IPS-18a (cell line): ENCODE measurements around the gene ADAP2.
"Not testable (repeated sequence)": the region's sequence is repeated elsewhere in the genome, so short reads cannot be mapped to it uniquely, and the experiment has no call there.

Experiments used
- H3K27ac ChIP-seq: one replicate; pipeline ENCODE4 v1.5.1; 2013; ENCODE audit warnings: low read length
- H3K27me3 ChIP-seq: one replicate; pipeline ENCODE4 v1.6.1; 2013; ENCODE audit warnings: mild to moderate bottlenecking, low read length; ENCODE audit not compliant: control insufficient read depth, insufficient read depth
- H3K36me3 ChIP-seq: one replicate; pipeline ENCODE4 v1.6.1; 2013; ENCODE audit warnings: low read depth, low read length; ENCODE audit not compliant: control insufficient read depth
- H3K4me1 ChIP-seq: one replicate; pipeline ENCODE4 v1.6.1; 2013; ENCODE audit warnings: low read depth, low read length; ENCODE audit not compliant: control insufficient read depth
- H3K4me3 ChIP-seq: one replicate; pipeline ENCODE4 v1.5.1; 2013; ENCODE audit warnings: low read length
- H3K9ac ChIP-seq: one replicate; pipeline ENCODE4 v1.6.1; 2013; ENCODE audit warnings: mild to moderate bottlenecking, low read length, moderate library complexity
- H3K9me3 ChIP-seq: one replicate; pipeline ENCODE4 v1.6.1; 2013; ENCODE audit warnings: low read depth, low read length; ENCODE audit not compliant: control insufficient read depth

The ADAP2 gene

DNA sequence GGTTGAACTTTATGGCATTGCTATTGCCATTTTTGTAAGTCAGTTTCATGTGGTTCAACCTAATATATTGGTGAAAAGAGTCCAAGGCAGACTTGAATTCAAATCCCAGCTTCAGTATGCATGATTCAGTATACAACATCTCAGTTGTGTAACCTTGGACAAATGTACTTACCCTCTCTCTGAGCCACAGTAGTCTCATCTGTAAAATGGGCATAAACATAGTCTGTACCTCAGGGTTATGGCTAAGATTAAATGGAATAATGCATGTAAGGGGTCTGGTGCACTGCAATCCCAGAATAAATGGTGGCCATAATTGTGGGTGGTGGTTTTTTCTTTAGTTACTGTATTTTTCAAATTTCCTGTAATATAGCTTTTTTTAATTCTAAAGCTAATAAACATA is 4.7 kb upstream of the ADAP2 start:
- Histone ChIP-seq H3K27ac (no peak overlapping the region), H3K4me1 (no peaks in the 10 kb centered on the region)

GRCh38 chr17:30920282-30920681 is 1.5 kb upstream of the ADAP2 start:
- Histone ChIP-seq H3K27me3 (peaks cover 53% of the 10 kb centered on the region), H3K27ac (no peak overlapping the region)

More for the DNA sequence above, 4.7 kb upstream of the ADAP2 start:
- no peaks in the 10 kb centered on the region for H3K9me3 ChIP-seq
- H3K36me3 ChIP-seq = no peaks in the 10 kb centered on the region
- peaks cover 26% of the 10 kb centered on the region for H3K27me3 ChIP-seq
- H3K4me3 ChIP-seq = no peak overlapping the region
- no peak overlapping the region for H3K9ac ChIP-seq

DNA sequence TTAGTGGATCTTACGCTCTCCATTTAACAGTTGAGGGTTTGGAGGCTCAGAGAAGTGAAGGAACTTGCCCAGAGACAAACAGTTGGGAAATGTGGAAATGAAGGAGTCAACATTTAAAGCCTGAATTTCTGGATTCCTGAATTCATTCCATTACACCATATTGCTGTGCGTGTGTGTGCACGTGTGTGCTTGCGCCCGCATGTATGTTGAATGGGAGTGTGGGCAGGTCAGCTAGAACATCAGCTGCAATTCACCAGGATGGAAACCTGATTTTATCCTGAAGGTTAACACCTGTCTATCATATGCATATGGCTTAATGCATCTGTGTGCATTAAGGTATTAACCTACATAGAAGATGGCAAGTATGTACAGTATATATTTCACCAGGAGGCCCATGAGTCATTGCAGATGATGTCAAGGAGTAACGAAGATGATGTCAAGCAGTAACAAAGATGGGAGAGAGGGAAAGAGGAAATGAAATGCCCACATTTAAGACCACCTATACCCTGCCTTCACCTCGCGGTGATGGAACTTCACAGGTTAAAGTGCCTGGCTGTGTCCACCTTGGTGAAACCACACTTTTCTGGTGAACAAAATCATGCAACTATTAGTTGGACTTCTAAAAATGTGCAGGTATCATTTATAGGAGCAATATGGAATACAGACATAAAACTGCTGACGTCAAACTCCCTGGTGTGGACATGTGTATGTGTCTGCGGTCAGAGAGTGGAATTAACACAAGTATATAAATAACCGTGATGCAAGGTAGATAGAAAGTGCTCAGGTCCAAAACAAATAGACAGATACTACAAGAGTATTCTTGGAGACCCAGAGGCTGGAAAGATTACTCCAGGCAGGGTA is 832 bp upstream of the ADAP2 start:
- Histone ChIP-seq H3K27ac (no peak overlapping the region), H3K9ac (no peak overlapping the region), H3K4me1 (no peaks in the 10 kb centered on the region), H3K27me3 (peaks cover 53% of the 10 kb centered on the region), H3K9me3 (no peaks in the 10 kb centered on the region), H3K4me3 (peak overlapping the region; percentile 54), H3K36me3 (no peaks in the 10 kb centered on the region)

More at GRCh38 chr17:30920282-30920681, 1.5 kb upstream of the ADAP2 start:
- no peak overlapping the region for H3K9ac ChIP-seq
- no peaks in the 10 kb centered on the region for H3K36me3 ChIP-seq
- H3K9me3 ChIP-seq = no peaks in the 10 kb centered on the region
- no peak overlapping the region for H3K4me3 ChIP-seq
- no peaks in the 10 kb centered on the region for H3K4me1 ChIP-seq

GRCh38 chr17:30922235-30923030 is 688 bp downstream of the ADAP2 start:
- Histone ChIP-seq H3K9ac (no peak overlapping the region), H3K4me3 (peak overlapping the region; percentile 54), H3K27me3 (peaks cover 53% of the 10 kb centered on the region), H3K9me3 (no peaks in the 10 kb centered on the region), H3K27ac (no peak overlapping the region), H3K4me1 (no peaks in the 10 kb centered on the region), H3K36me3 (no peaks in the 10 kb centered on the region)

- Histone ChIP-seq H3K4me3 (no peak overlapping the region), H3K27ac (no peak overlapping the region), H3K4me1 (no peaks in the 10 kb centered on the region), H3K27me3 (peaks cover 48% of the 10 kb centered on the region), H3K9me3 (no peaks in the 10 kb centered on the region), H3K9ac (no peak overlapping the region), H3K36me3 (no peaks in the 10 kb centered on the region)
These were observed 2.6 kb downstream of the ADAP2 start for GRCh38 chr17:30924341-30924740.

DNA sequence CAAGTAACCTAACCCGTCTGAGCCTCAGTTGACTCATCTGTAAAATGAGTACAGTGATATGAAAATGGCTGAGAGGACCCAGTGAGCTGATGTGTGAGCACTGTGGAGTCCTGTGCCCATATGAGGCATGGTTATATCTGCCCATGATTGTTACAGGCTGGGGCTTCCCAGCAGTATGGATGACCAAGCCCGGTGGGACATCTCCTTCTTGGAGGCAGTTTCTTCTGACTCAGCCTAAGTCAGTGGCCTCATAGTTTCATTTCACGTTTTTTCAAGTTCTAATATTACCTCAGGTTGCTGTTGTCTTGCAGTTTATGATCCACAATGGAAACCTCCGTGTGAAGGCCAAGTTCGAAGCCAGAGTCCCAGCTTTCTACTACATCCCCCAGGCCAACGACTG is 4.8 kb downstream of the ADAP2 start:
- Histone ChIP-seq H3K4me3 (no peak overlapping the region), H3K9me3 (no peaks in the 10 kb centered on the region), H3K27ac (no peak overlapping the region), H3K27me3 (peaks cover 33% of the 10 kb centered on the region), H3K36me3 (no peaks in the 10 kb centered on the region), H3K9ac (no peak overlapping the region), H3K4me1 (no peaks in the 10 kb centered on the region)

GRCh38 chr17:30927756-30928155 is 6.0 kb downstream of the ADAP2 start:
- no peak overlapping the region for H3K27ac ChIP-seq
- no peaks in the 10 kb centered on the region for H3K36me3 ChIP-seq
- no peak overlapping the region for H3K4me3 ChIP-seq
- no peaks in the 10 kb centered on the region for H3K9me3 ChIP-seq
- H3K4me1 ChIP-seq = no peaks in the 10 kb centered on the region
- peaks cover 21% of the 10 kb centered on the region for H3K27me3 ChIP-seq
- H3K9ac ChIP-seq = no peak overlapping the region

DNA sequence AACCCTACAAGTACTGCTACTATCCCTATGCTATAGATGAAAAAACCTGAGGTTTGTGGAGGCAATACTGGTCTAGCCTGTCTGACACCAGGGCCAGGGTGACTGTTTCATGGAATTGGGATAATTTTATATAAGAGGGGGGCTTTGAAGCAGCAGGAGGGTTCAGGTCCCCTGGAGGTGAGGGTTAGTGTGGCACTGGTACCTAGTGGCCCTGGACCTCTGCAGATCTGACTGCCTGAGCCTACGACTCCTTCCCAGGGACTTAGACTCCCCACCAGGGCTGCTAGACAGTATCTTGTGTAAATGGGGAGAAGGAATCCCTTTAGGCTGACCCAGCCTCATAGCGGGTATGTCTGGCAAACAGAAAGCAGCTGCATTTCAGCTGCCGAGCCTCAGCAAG is 6.8 kb downstream of the ADAP2 start:
- Histone ChIP-seq H3K27ac (no peak overlapping the region), H3K9me3 (no peaks in the 10 kb centered on the region), H3K4me3 (no peak overlapping the region), H3K9ac (no peak overlapping the region), H3K27me3 (peaks cover 12% of the 10 kb centered on the region), H3K4me1 (no peaks in the 10 kb centered on the region), H3K36me3 (no peaks in the 10 kb centered on the region)

DNA sequence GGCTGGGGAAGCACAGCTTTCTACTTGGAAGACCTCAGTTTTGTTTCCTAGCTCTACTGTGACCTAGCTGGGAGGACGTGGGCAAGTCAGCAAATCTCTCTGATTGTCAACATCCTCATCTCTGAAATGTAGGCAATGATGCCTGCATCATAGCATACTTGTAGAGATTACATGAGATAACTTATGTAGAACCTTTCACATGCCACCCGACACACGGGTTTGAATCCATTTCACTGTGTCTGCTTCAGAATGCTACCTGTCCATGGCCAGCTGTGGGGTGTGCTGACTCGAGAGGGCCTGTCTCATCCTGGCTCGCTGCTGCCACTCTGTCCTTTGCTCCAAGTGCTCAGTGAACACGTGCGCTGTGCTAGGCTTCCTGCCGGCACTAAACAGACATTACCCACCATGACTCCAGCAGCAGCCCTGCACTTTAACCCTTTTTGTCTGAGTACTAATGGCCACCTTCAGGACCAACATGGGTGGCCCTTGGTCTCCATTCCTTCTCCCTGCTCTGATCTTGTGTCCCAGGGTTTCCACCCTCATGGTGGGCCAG is 7.4 kb downstream of the ADAP2 start:
- H3K27ac ChIP-seq = no peak overlapping the region
- H3K9me3 ChIP-seq = no peaks in the 10 kb centered on the region
- H3K27me3 ChIP-seq = peaks cover 7% of the 10 kb centered on the region
- no peaks in the 10 kb centered on the region for H3K36me3 ChIP-seq
- no peak overlapping the region for H3K4me3 ChIP-seq
- no peak overlapping the region for H3K9ac ChIP-seq
- no peaks in the 10 kb centered on the region for H3K4me1 ChIP-seq

GRCh38 chr17:30929861-30930260 is 8.1 kb downstream of the ADAP2 start:
- H3K4me1 ChIP-seq, H3K4me3 ChIP-seq: not testable (repeated sequence)

GRCh38 chr17:30930495-30930894 is 8.8 kb downstream of the ADAP2 start:
- Histone ChIP-seq H3K4me1 (no peaks in the 10 kb centered on the region), H3K36me3 (no peaks in the 10 kb centered on the region), H3K9me3 (no peaks in the 10 kb centered on the region), H3K27ac (no peak overlapping the region), H3K27me3 (no peaks in the 10 kb centered on the region), H3K4me3 (no peak overlapping the region), H3K9ac (no peak overlapping the region)

More at GRCh38 chr17:30929861-30930260, 8.1 kb downstream of the ADAP2 start:
- H3K36me3 ChIP-seq, H3K9ac ChIP-seq, H3K27ac ChIP-seq, H3K9me3 ChIP-seq, H3K27me3 ChIP-seq: not testable (repeated sequence)
